ENCODE data around the gene ARHGAP19.

The ARHGAP19 gene

GRCh38 chr10:97319671-97320479, 27.4 kb upstream of the ARHGAP19 start:
- Histone ChIP-seq H3K4me3 (ENCODE audit: low read depth, low read length) (peak overlapping the region; percentile 76), H3K27me3 (replicated peaks) (peaks cover 5% of the 10 kb centered on the region), H3K36me3 (replicated peaks) (no peaks in the 10 kb centered on the region), H3K27ac (no peak overlapping the region)
- DNase-seq, result no peak
- in situ Hi-C loops (cut with HindIII; ENCODE audit: low pct_ligation_motif_present, low sequenced_read_pairs), result no loop called here
- peak; percentile 11 for TF ChIP-seq CTCF (IDR thresholded peaks at IDR 0.05; ENCODE audit: low read depth, low read length, missing control alignments)

GRCh38 chr10:97318772-97319651, 26.6 kb upstream of the ARHGAP19 start, which contains the start of gene FRAT1:
FRAT1 (plus strand) TSS chr10:97319271; CDS start chr10:97319454, 183 bp downstream.
- peak; percentile 85 for DNase-seq

GRCh38 chr10:97314671-97315070, 22.2 kb upstream of the ARHGAP19 start:
- TF ChIP-seq CTCF (IDR thresholded peaks at IDR 0.05; ENCODE audit: low read depth, low read length, missing control alignments), result no peak
- in situ Hi-C loops (cut with HindIII; ENCODE audit: low pct_ligation_motif_present, low sequenced_read_pairs), result no loop called here
- no peak for DNase-seq
- H3K27me3 ChIP-seq (replicated peaks), result no peaks in the 10 kb centered on the region
- no peaks in the 10 kb centered on the region for H3K36me3 ChIP-seq (replicated peaks)
- no peak overlapping the region for H3K27ac ChIP-seq
- no peak overlapping the region for H3K4me3 ChIP-seq (ENCODE audit: low read depth, low read length)

More at GRCh38 chr10:97318772-97319651, 26.6 kb upstream of the ARHGAP19 start, which contains the start of gene FRAT1:
- peak within 1 kb of the TSS; percentile 76 for H3K4me3 ChIP-seq (ENCODE audit: low read depth, low read length)
- no peaks in the 10 kb centered on the region for H3K36me3 ChIP-seq (replicated peaks)
- peaks cover 5% of the 10 kb centered on the region for H3K27me3 ChIP-seq (replicated peaks)
- TF ChIP-seq CTCF (IDR thresholded peaks at IDR 0.05; ENCODE audit: low read depth, low read length, missing control alignments), result no peak
- H3K27ac ChIP-seq, result peak within 1 kb of the TSS; percentile 98
- in situ Hi-C loops (cut with HindIII; ENCODE audit: low pct_ligation_motif_present, low sequenced_read_pairs), result no loop called here

GRCh38 chr10:97312897-97313296, 20.5 kb upstream of the ARHGAP19 start:
- Histone ChIP-seq H3K36me3 (replicated peaks) (no peaks in the 10 kb centered on the region), H3K27me3 (replicated peaks) (no peaks in the 10 kb centered on the region), H3K4me3 (ENCODE audit: low read depth, low read length) (no peak overlapping the region), H3K27ac (no peak overlapping the region)
- DNase-seq, result no peak
- in situ Hi-C loops (cut with HindIII; ENCODE audit: low pct_ligation_motif_present, low sequenced_read_pairs), result no loop called here
- TF ChIP-seq CTCF (IDR thresholded peaks at IDR 0.05; ENCODE audit: low read depth, low read length, missing control alignments), result no peak

- Histone ChIP-seq H3K36me3 (replicated peaks) (no peaks in the 10 kb centered on the region), H3K4me3 (ENCODE audit: low read depth, low read length) (no peak overlapping the region), H3K27me3 (replicated peaks) (no peaks in the 10 kb centered on the region), H3K27ac (no peak overlapping the region)
- no peak for TF ChIP-seq CTCF (IDR thresholded peaks at IDR 0.05; ENCODE audit: low read depth, low read length, missing control alignments)
- in situ Hi-C loops (cut with HindIII; ENCODE audit: low pct_ligation_motif_present, low sequenced_read_pairs), result no loop called here
- DNase-seq, result no peak
Observed at GRCh38 chr10:97311111-97311626, 18.7 kb upstream of the ARHGAP19 start.
